MCF 10A (cell line): Measurements from ENCODE around the gene ATG2B. TPM values are rescaled to one million over a fixed set of nuclear protein-coding genes. Genes with fewer than 3 reads are reported as not detected.
A peak's percentile ranks its signal among the peaks of the same experiment; 100 is the strongest.

Experiments
- Bru-seq: library from RNA; stranded (reverse); fragments of 400-500 nt; gene quantifications from one replicate; lab custom pipeline; 2021; lab: Mats Ljungman, UMichigan
- BruChase-seq, 2 experiments: library from RNA; stranded (reverse); fragments of 400-500 nt; gene quantifications; one replicate each; lab custom pipeline; 2021; lab: Mats Ljungman, UMichigan
- BruUV-seq: library from RNA; stranded (reverse); fragments of 400-500 nt; replicated peaks from 2 replicates; lab custom pipeline; 2021; lab: Mats Ljungman, UMichigan
- CTCF ChIA-PET: fragments of 300-600 bp; sonication (Branson Sonifier 250); formaldehyde crosslinking; extraction: SDS; loops from one replicate; lab custom pipeline; 2021; ENCODE audit warnings: antibody characterized with exemption, inconsistent platforms; lab: Yijun Ruan, JAX
- POLR2A ChIA-PET: fragments of 300-600, 350-650 bp; sonication (Branson Sonifier 250); formaldehyde crosslinking; extraction: SDS; loops from one replicate; lab custom pipeline; 2020; ENCODE audit warnings: antibody characterized with exemption, inconsistent platforms; lab: Yijun Ruan, JAX
- DNase-seq: peaks from one replicate; pipeline ENCODE4 v3.0.0-alpha.2; 2018; ENCODE audit not compliant: unreplicated experiment
- H3K27ac Mint-ChIP-seq: one replicate; pipeline ENCODE4 v1.8.0; 2022; ENCODE audit warnings: mild to moderate bottlenecking, low read depth, mixed read lengths; ENCODE audit not compliant: unreplicated experiment
- H3K27me3 Mint-ChIP-seq: one replicate; pipeline ENCODE4 v1.8.0; 2022; ENCODE audit warnings: mixed read lengths; ENCODE audit not compliant: insufficient read depth, unreplicated experiment
- H3K36me3 Mint-ChIP-seq: one replicate; pipeline ENCODE4 v1.8.0; 2022; ENCODE audit warnings: mild to moderate bottlenecking, moderate library complexity, mixed read lengths; ENCODE audit not compliant: insufficient read depth, unreplicated experiment
- H3K4me1 Mint-ChIP-seq: one replicate; pipeline ENCODE4 v1.8.0; 2022; ENCODE audit warnings: mixed read lengths; ENCODE audit not compliant: insufficient read depth, unreplicated experiment
- H3K4me3 Mint-ChIP-seq: one replicate; pipeline ENCODE4 v1.8.0; 2022; ENCODE audit warnings: mild to moderate bottlenecking, moderate library complexity, mixed read lengths; ENCODE audit not compliant: unreplicated experiment
- H3K9me3 Mint-ChIP-seq: one replicate; pipeline ENCODE4 v1.8.0; 2022; ENCODE audit warnings: mixed read lengths; ENCODE audit not compliant: unreplicated experiment
- intact Hi-C: fragments of 100-400 bp; cut with micrococcal nuclease; formaldehyde crosslinking; loops from 2 replicates; pipeline ENCODE4 v1.14.1; 2022
- long read RNA-seq: library from polyadenylated mRNA; stranded (forward); transcript quantifications from one replicate; pipeline ENCODE4 v2.0.0, GENCODE V29; 2022
- total RNA-seq: library from RNA; stranded (reverse); gene quantifications from 2 replicates; pipeline ENCODE4 v1.2.3, GENCODE V29; 2022
- TF ChIP-seq, protein P1 (sequence below): fragments of 200-600 bp; IDR thresholded peaks from one replicate; pipeline ENCODE4 v1.8.0; 2022; ENCODE audit warnings: antibody characterized with exemption, mild to moderate bottlenecking; ENCODE audit not compliant: unreplicated experiment

ATG2B gene, protein sequence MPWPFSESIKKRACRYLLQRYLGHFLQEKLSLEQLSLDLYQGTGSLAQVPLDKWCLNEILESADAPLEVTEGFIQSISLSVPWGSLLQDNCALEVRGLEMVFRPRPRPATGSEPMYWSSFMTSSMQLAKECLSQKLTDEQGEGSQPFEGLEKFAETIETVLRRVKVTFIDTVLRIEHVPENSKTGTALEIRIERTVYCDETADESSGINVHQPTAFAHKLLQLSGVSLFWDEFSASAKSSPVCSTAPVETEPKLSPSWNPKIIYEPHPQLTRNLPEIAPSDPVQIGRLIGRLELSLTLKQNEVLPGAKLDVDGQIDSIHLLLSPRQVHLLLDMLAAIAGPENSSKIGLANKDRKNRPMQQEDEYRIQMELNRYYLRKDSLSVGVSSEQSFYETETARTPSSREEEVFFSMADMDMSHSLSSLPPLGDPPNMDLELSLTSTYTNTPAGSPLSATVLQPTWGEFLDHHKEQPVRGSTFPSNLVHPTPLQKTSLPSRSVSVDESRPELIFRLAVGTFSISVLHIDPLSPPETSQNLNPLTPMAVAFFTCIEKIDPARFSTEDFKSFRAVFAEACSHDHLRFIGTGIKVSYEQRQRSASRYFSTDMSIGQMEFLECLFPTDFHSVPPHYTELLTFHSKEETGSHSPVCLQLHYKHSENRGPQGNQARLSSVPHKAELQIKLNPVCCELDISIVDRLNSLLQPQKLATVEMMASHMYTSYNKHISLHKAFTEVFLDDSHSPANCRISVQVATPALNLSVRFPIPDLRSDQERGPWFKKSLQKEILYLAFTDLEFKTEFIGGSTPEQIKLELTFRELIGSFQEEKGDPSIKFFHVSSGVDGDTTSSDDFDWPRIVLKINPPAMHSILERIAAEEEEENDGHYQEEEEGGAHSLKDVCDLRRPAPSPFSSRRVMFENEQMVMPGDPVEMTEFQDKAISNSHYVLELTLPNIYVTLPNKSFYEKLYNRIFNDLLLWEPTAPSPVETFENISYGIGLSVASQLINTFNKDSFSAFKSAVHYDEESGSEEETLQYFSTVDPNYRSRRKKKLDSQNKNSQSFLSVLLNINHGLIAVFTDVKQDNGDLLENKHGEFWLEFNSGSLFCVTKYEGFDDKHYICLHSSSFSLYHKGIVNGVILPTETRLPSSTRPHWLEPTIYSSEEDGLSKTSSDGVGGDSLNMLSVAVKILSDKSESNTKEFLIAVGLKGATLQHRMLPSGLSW (N-terminal part only)
- total RNA-seq: 20.5 and 22.2 TPM in 2 replicates
- percentile 77 among the genes with signal in this experiment for Bru-seq, nascent RNA
- percentile 83 among the genes with signal in this experiment for BruChase-seq, experiment 1, labeled RNA remaining after a 6-hour chase
- percentile 85 among the genes with signal in this experiment for BruChase-seq, experiment 2, labeled RNA remaining after a 2-hour chase
- long read RNA-seq, full-length matches to known transcripts: 4 of 8 reads
- long read RNA-seq, partial matches to known transcripts: 1 of 8 reads
- long read RNA-seq, other reads (novel, unspliced or antisense): 3 of 8 reads

DNA sequence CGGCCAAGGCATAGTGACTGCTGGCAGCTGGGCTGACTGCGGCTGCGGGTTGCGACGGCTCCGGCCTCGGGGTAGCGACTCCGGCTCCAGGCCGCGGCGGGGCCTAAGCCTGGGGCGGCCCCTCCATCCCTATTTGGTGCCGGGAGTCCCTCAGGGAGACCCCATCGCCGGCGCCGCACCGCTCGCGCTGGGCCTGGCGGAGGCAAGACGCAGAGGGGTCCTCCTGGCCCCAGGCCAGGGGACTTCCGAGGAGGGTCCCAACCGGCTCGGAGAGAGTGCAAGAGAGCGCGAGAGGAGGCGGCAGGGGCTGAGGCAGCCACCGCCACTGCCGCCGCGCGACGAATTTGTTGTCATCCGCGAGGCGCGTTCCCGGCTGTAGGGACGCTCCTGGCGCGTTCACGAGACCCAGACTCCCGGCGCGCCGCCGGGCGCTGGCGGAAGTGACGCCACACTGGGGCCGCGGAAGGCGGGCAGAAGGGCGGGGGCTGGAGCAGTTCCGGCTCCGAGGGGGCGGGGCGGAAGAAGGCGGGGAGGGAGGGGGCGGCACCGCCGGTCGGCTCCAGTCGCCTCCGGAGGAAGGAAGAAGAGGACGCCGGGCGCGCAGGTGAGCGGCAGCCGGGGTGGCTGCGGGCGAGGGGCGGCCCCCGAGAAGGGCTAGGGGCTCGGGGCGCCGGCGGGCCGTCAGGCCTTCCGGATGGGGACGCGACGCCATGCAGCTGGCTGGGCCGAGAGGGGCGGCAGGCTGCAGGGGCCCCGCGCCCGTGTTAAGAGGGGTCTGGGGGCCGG is at the start of gene ATG2B, which contains the start of gene GSKIP:
Gene ATG2B (minus strand): TSS at position 377 of the 786 bp plus-strand sequence. CDS start 365 bp downstream, at position 12.
Gene GSKIP (plus strand): TSS at position 562 of the 786 bp plus-strand sequence. CDS start 18,722 bp downstream, outside the sequence.
- no TSS peak for BruUV-seq
- CTCF ChIA-PET: interaction anchor here (0.7 kb wide), 1 partner anchor 262 kb away, joined by 3 read pairs; no protein-coding TSS in a partner anchor

DNA sequence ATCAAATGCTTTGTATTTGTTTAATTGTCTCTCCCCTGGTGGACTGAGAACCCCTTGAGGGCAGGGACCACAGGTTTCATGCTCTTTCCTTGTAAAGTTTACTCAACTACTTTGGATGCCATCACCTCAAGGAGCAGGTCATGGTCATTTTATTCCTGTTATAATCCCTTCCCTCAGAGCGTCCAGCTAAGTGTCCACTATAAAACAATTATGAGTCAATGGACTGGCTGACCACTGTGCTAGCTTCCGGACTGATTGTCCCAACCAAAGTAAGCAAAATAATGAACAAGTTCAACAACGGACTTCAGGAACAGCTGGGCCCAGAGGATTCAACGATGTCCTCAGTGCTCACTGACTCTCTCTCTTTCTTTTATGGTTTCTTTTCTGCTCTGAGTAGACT is 47.0 kb upstream of the ATG2B start:
- no peak overlapping the region for H3K4me3 Mint-ChIP-seq
- TF ChIP-seq, protein P1, sequence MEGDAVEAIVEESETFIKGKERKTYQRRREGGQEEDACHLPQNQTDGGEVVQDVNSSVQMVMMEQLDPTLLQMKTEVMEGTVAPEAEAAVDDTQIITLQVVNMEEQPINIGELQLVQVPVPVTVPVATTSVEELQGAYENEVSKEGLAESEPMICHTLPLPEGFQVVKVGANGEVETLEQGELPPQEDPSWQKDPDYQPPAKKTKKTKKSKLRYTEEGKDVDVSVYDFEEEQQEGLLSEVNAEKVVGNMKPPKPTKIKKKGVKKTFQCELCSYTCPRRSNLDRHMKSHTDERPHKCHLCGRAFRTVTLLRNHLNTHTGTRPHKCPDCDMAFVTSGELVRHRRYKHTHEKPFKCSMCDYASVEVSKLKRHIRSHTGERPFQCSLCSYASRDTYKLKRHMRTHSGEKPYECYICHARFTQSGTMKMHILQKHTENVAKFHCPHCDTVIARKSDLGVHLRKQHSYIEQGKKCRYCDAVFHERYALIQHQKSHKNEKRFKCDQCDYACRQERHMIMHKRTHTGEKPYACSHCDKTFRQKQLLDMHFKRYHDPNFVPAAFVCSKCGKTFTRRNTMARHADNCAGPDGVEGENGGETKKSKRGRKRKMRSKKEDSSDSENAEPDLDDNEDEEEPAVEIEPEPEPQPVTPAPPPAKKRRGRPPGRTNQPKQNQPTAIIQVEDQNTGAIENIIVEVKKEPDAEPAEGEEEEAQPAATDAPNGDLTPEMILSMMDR: no peak
- no peaks in the 10 kb centered on the region for H3K4me1 Mint-ChIP-seq
- intact Hi-C loops: no loop called here
- no peaks in the 10 kb centered on the region for H3K36me3 Mint-ChIP-seq
- H3K9me3 Mint-ChIP-seq: no peaks in the 10 kb centered on the region
- ChIA-PET CTCF (interaction anchor here (0.6 kb wide), 1 partner anchor 353 kb away, joined by 3 read pairs; no protein-coding TSS in a partner anchor), POLR2A (no interaction called here)
- no peak for DNase-seq
- H3K27me3 Mint-ChIP-seq: no peaks in the 10 kb centered on the region
- no TSS peak for BruUV-seq
- no peak overlapping the region for H3K27ac Mint-ChIP-seq

More for the DNA sequence above, at the start of gene ATG2B, which contains the start of gene GSKIP:
- H3K27ac Mint-ChIP-seq: peak within 1 kb of the TSS; percentile 69
- peaks cover 28% of the 10 kb centered on the region for H3K4me1 Mint-ChIP-seq
- H3K9me3 Mint-ChIP-seq: no peaks in the 10 kb centered on the region
- TF ChIP-seq, protein P1: no peak
- DNase-seq: peak; percentile 89
- intact Hi-C loops: loop anchor here (1.0 kb wide), 1 partner anchor 61 kb away; no protein-coding TSS in a partner anchor
- POLR2A ChIA-PET: interaction anchor here (0.7 to 2.2 kb wide), 18 partner anchors 9 to 831 kb away, joined by 3 to 16 read pairs (median 3); partner anchors contain the start of gene AK7
- H3K36me3 Mint-ChIP-seq: no peaks in the 10 kb centered on the region
- peak within 1 kb of the TSS; percentile 95 for H3K4me3 Mint-ChIP-seq
- H3K27me3 Mint-ChIP-seq: no peaks in the 10 kb centered on the region

DNA sequence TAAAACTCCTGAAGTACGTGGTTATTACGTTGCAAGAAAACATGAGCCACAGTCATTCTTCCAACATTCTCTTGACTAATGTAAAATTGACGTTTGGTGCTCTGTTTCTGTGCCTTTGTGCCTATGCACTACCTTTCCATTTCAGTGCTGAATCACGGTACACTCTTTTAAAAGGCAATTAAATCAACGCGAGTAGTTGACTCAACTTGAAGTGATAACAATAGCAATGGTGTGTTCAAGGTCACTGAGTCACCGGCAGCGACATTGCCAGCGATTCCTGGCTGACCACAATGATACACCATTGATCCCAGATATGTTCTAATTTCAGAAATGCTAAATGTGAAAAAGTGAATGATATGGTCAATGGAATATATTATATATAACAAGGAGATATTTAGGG is 46.6 kb upstream of the ATG2B start:
- no peak overlapping the region for H3K27ac Mint-ChIP-seq
- no peak overlapping the region for H3K4me3 Mint-ChIP-seq
- H3K27me3 Mint-ChIP-seq: no peaks in the 10 kb centered on the region
- no peaks in the 10 kb centered on the region for H3K36me3 Mint-ChIP-seq
- POLR2A ChIA-PET: no interaction called here
- no peaks in the 10 kb centered on the region for H3K9me3 Mint-ChIP-seq
- peak; percentile 6 for DNase-seq
- TF ChIP-seq, protein P1: no peak
- BruUV-seq: no TSS peak
- intact Hi-C loops: no loop called here
- H3K4me1 Mint-ChIP-seq: no peaks in the 10 kb centered on the region
- CTCF ChIA-PET: interaction anchor here (0.6 kb wide), 1 partner anchor 353 kb away, joined by 3 read pairs; no protein-coding TSS in a partner anchor
